PC-9 (cell line): ENCODE results near the gene PTGIR.

Source experiments
- EZH2 ChIP-seq: fragments of 200-600 bp; sonication (generic); IDR thresholded peaks from 2 replicates; pipeline ENCODE4 v1.8.0; 2017; ENCODE audit warnings: antibody characterized with exemption, low read depth
- TF ChIP-seq, protein P1 (sequence below): fragments of 200-600 bp; sonication (generic); conservative IDR thresholded peaks from 2 replicates; pipeline ENCODE4 v1.6.1; 2017; ENCODE audit warnings: mixed run types, antibody characterized with exemption, mild to moderate bottlenecking, moderate library complexity

GRCh38 chr19:46608178-46608577 is 16.7 kb downstream of the PTGIR start:
- TF ChIP-seq, protein P1, sequence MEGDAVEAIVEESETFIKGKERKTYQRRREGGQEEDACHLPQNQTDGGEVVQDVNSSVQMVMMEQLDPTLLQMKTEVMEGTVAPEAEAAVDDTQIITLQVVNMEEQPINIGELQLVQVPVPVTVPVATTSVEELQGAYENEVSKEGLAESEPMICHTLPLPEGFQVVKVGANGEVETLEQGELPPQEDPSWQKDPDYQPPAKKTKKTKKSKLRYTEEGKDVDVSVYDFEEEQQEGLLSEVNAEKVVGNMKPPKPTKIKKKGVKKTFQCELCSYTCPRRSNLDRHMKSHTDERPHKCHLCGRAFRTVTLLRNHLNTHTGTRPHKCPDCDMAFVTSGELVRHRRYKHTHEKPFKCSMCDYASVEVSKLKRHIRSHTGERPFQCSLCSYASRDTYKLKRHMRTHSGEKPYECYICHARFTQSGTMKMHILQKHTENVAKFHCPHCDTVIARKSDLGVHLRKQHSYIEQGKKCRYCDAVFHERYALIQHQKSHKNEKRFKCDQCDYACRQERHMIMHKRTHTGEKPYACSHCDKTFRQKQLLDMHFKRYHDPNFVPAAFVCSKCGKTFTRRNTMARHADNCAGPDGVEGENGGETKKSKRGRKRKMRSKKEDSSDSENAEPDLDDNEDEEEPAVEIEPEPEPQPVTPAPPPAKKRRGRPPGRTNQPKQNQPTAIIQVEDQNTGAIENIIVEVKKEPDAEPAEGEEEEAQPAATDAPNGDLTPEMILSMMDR = no peak
- TF ChIP-seq EZH2 = no peak
